Heart right ventricle (tissue), 16 donors: ENCODE measurements around the gene SIRT7. TPM values are rescaled to one million over a fixed set of nuclear protein-coding genes. Genes with fewer than 3 reads are reported as not detected.
A peak's percentile ranks its signal among the peaks of the same experiment; 100 is the strongest.

Experiments
- ATAC-seq, 8 donors: fragments of 200-7000 bp; cut with Tn5 transposase; one replicate each; pipeline ENCODE4 v1.9.1; 2020; ENCODE audit warnings: mild to moderate bottlenecking in 8 of 8, moderate library complexity in 8 of 8, moderate number of reproducible peaks in 1 of 8
- DNase-seq, 2 donors: peaks; one replicate each; pipeline ENCODE4 v3.0.0-alpha.2; 2020
- H3K27ac ChIP-seq, 10 donors: fragments of 200-600 bp; sonication (generic) in 2 of 10; one replicate each; pipeline versions ENCODE4 v1.5.0 to v1.8.0; 2020 to 2022; ENCODE audit warnings: mild to moderate bottlenecking in 3 of 10
- H3K27me3 ChIP-seq, 7 donors: fragments of 200-600 bp; one replicate each; pipeline ENCODE4 v1.8.0; 2021 to 2022; ENCODE audit warnings: mild to moderate bottlenecking in 2 of 7
- H3K36me3 ChIP-seq, 9 donors: fragments of 200-600 bp; sonication (generic) in 1 of 9; one replicate each; pipeline versions ENCODE4 v1.5.0 to v1.8.0; 2020 to 2022; ENCODE audit warnings: mild to moderate bottlenecking in 2 of 9
- H3K4me1 ChIP-seq, 9 donors: fragments of 200-600 bp; sonication (generic) in 1 of 9; one replicate each; pipeline versions ENCODE4 v1.5.0 to v1.8.0; 2020 to 2022; ENCODE audit warnings: mild to moderate bottlenecking in 4 of 9
- H3K4me3 ChIP-seq, 10 donors: fragments of 200-600 bp; sonication (generic) in 2 of 10; one replicate each; pipeline versions ENCODE4 v1.5.0 to v1.8.0; 2020 to 2022; ENCODE audit warnings: mild to moderate bottlenecking in 7 of 10, moderate library complexity in 2 of 10
- H3K9me3 ChIP-seq, 11 donors: fragments of 200-600 bp in 10 of 11; sonication (generic) in 2 of 11; one replicate each; pipeline versions ENCODE4 v1.5.0 to v1.8.0; 2013 to 2022; ENCODE audit warnings: mild to moderate bottlenecking in 2 of 11, control low read depth in 1 of 11, moderate library complexity in 1 of 11
- CTCF ChIP-seq, 9 donors: fragments of 200-600 bp; sonication (generic) in 2 of 9; IDR thresholded peaks; one replicate each; pipeline versions ENCODE4 v1.5.0 to v1.8.0; 2021 to 2022; ENCODE audit warnings: antibody characterized with exemption in 9 of 9, mild to moderate bottlenecking in 5 of 9, moderate library complexity in 1 of 9
- WGBS, 2 donors: extraction: QIAGEN DNeasy Blood & Tissue Kit; methylation state at CpG; one replicate each; pipeline ENCODE4 v1.1.7; 2013; ENCODE audit warnings: inconsistent platforms in 1 of 2; 5-methylcytosine and 5-hydroxymethylcytosine counted together
- intact Hi-C, 10 donors: fragments of 100-400 bp; cut with DNase I; formaldehyde crosslinking; loops; one replicate each; pipeline versions ENCODE4 v1.11.1 to v1.14.2; 2022
- polyA plus RNA-seq, 2 donors: library from polyadenylated mRNA; stranded (reverse); fragments of 200-250 nt; gene quantifications; one replicate each; pipeline ENCODE4 v1.2.3, GENCODE V29; 2013
- total RNA-seq, 10 donors: library from RNA; stranded (reverse); fragmentation: NEBNext Ultra II Directional in 3 of 10; extraction: Animal tissue kit (Norgen Biotek cat#: 25700) in 3 of 10; gene quantifications; one replicate each; pipeline versions ENCODE4 v1.2.1 to v1.2.4, GENCODE V29; 2021 to 2023
- donor health status: Arrhythmogenic right ventricular cardiomyopathy.
- donor health status: ischemic (EF 13 %, LVEDD 7.1; RV severe dilation, severe dysfunction).
- donor health status: healthy with polysubstance abuse.
- donor health status: DM: no; HTN: yes; CAD: no.
- donor health status: DM: no; HTN: no; CAD: no.
- donor health status: ischemic (EF 25% LVEDD 6.9; RV normal size, moderate dysfunction).
- donor health status: ischemic (EF 25% LVEDD 5.7; RV mildly dilated, moderate dysfunction).
- donor health status: healthy.
- donor health status: DM: yes; HTN: yes; CAD: no.
- donor health status: Ischemic cardiomyopathy.
- donor health status: ischemic (EF 35%, LVEDD 5.7; RV mildly dilated, moderate dysfunction).
- donor health status: nonischemic (EF 11% LVEDD 7.7; RV severe dilation, severe dysfunction).
- donor health status: DM: yes; HTN: yes; CAD: no.
- donor health status: PGD.
- donor health status: ischemic (EF 29% LVEDD 5.4; RV normal size, mild dysfunction).
- donor health status: nonischemic (EF 23%, LVEDD 6.1; RV moderate dilation, normal function).

Gene SIRT7
- total and polyA plus RNA-seq, 12 donors: 4.4 to 15.7 (median 6.2) TPM

- ATAC-seq (peak; percentile 1 to 28 (median 8)), DNase-seq (peak; percentile 35 to 45)
- no peak for TF ChIP-seq CTCF (IDR thresholded peaks at IDR 0.05)
- Histone ChIP-seq H3K27me3 (no peaks in the 10 kb centered on the region), H3K4me3 (peak overlapping the region; percentile 62 to 98 (median 85)), H3K36me3 (peaks cover 0 to 43% (median 20%) of the 10 kb centered on the region in 9 donors), H3K27ac (peak overlapping the region; percentile 92 to 99 (median 98)), H3K4me1 (peaks cover 27 to 72% (median 55%) of the 10 kb centered on the region in 9 donors), H3K9me3 (no peaks in the 10 kb centered on the region)
- WGBS, 2 donors: 2 to 3% methylated on average over 65 of the region's 65 CpGs
- intact Hi-C loops: loop anchor here in 1 of 10 donors (5.0 kb wide), 1 partner anchor 38 kb away; the partner anchor contains the start of gene MCRIP1
Observed at GRCh38 chr17:81870131-81870980, 47.6 kb downstream of the SIRT7 start.

GRCh38 chr17:81869221-81870130 lies 48.5 kb downstream of the SIRT7 start:
- intact Hi-C loops: loop anchor here in 1 of 10 donors (5.0 kb wide), 1 partner anchor 37 kb away; the partner anchor contains the start of gene MCRIP1
- Histone ChIP-seq H3K9me3 (no peaks in the 10 kb centered on the region), H3K36me3 (peaks cover 0 to 51% (median 20%) of the 10 kb centered on the region in 9 donors), H3K27me3 (no peaks in the 10 kb centered on the region), H3K4me3 (peak overlapping the region; percentile 62 to 98 (median 85)), H3K27ac (peak overlapping the region in 9 of 10 donors; percentile 92 to 99 (median 99)), H3K4me1 (peaks cover 27 to 77% (median 55%) of the 10 kb centered on the region in 9 donors)
- peak in 7 of 8 donors; percentile 3 to 31 (median 20) for ATAC-seq
- DNase-seq: peak; percentile 24 to 58
- peak; percentile 82 to 92 (median 88) for TF ChIP-seq CTCF (IDR thresholded peaks at IDR 0.05)
- 33 to 39% methylated on average over 52 of the region's 52 CpGs for WGBS, 2 donors

- no peak for TF ChIP-seq CTCF (IDR thresholded peaks at IDR 0.05)
Observed at GRCh38 chr17:81868674-81869220, 49.2 kb downstream of the SIRT7 start.

More at GRCh38 chr17:81868674-81869220, 49.2 kb downstream of the SIRT7 start:
- 56 to 59% methylated on average over 28 to 30 of the region's 30 CpGs for WGBS, 2 donors
- ATAC-seq: peak in 2 of 8 donors; percentile 0 to 1
- Histone ChIP-seq H3K27me3 (no peaks in the 10 kb centered on the region), H3K4me1 (peaks cover 27 to 83% (median 60%) of the 10 kb centered on the region in 9 donors), H3K4me3 (peak overlapping the region in 3 of 10 donors; percentile 71 to 98 (median 94)), H3K9me3 (no peaks in the 10 kb centered on the region), H3K36me3 (peaks cover 0 to 51% (median 20%) of the 10 kb centered on the region in 9 donors), H3K27ac (peak overlapping the region in 8 of 10 donors; percentile 92 to 99 (median 99))
- DNase-seq: peak in 1 of 2 donors; percentile 24
- intact Hi-C loops: no loop called here
